OCI-LY3 (cell line): Measurements from ENCODE around the gene KIR3DL1.
"Not testable (repeated sequence)": the region's sequence is repeated elsewhere in the genome, so short reads cannot be mapped to it uniquely, and the experiment has no call there.

ENCODE experiments used
- H2AFZ ChIP-seq: fragments of 200-600, 300-600 bp; shearing (Covaris generic); 2 replicates; pipeline ENCODE4 v1.6.0; 2014; ENCODE audit warnings: antibody characterized with exemption, low read depth, low read length
- H3K27ac ChIP-seq: fragments of 200-600, 300-600 bp; sonication (generic); 2 replicates; pipeline ENCODE4 v1.5.1; 2014; ENCODE audit warnings: mild to moderate bottlenecking, low read length, moderate library complexity, mixed read lengths
- H3K27me3 ChIP-seq: fragments of 200-600, 300-600 bp; sonication (generic); 2 replicates; pipeline ENCODE4 v1.6.1; 2014; ENCODE audit warnings: low read depth, low read length, mixed read lengths
- H3K36me3 ChIP-seq: fragments of 200-600, 300-600 bp; sonication (generic); replicated peaks from 2 replicates; pipeline ENCODE3; 2014; ENCODE audit warnings: low read depth, low read length, mixed read lengths
- H3K4me1 ChIP-seq: fragments of 300-600, 200-600 bp; sonication (generic); 2 replicates; pipeline ENCODE4 v1.6.1; 2014; ENCODE audit warnings: low read length, mixed read lengths
- H3K4me2 ChIP-seq: fragments of 200-600, 300-600 bp; sonication (generic); 2 replicates; pipeline ENCODE4 v1.6.1; 2014; ENCODE audit warnings: low read length, mixed read lengths
- H3K4me3 ChIP-seq: fragments of 300-600, 200-600 bp; sonication (generic); 2 replicates; pipeline ENCODE4 v1.5.1; 2014; ENCODE audit warnings: antibody characterized with exemption, mild to moderate bottlenecking, low read length, moderate library complexity
- H3K79me2 ChIP-seq: fragments of 300-600, 200-600 bp; shearing (Covaris generic); 2 replicates; pipeline ENCODE4 v1.6.1; 2014; ENCODE audit warnings: mild to moderate bottlenecking, low read length, mixed read lengths
- H3K9ac ChIP-seq: fragments of 300-600, 200-600 bp; shearing (Covaris generic); 2 replicates; pipeline ENCODE4 v1.6.0; 2014; ENCODE audit warnings: mild to moderate bottlenecking, low read length, moderate library complexity
- H3K9me3 ChIP-seq: fragments of 200-600, 300-600 bp; shearing (Covaris generic); 2 replicates; pipeline ENCODE4 v1.6.1; 2014; ENCODE audit warnings: low read length, mixed read lengths; ENCODE audit not compliant: insufficient read depth
- H4K20me1 ChIP-seq: fragments of 200-600, 300-600 bp; sonication (generic); 2 replicates; pipeline ENCODE4 v1.6.1; 2016; ENCODE audit warnings: low read length, mixed read lengths; ENCODE audit not compliant: insufficient read depth

The KIR3DL1 gene

DNA sequence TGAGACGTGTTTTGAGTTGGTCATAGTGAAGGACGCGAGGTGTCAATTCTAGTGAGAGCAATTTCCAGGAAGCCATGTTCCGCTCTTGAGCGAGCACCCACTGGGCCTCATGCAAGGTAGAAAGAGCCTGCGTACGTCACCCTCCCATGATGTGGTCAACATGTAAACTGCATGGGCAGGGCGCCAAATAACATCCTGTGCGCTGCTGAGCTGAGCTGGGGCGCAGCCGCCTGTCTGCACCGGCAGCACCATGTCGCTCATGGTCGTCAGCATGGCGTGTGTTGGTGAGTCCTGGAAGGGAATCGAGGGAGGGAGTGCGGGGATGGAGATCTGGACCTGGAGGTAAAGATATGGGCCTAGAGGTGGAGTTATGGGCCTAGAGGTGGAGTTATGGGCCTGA lies at the start of gene KIR3DL1:
Gene KIR3DL1, plus strand, starts transcription at position 218 of the 400 bp plus-strand sequence.
- not testable (repeated sequence) for H3K27ac ChIP-seq, H3K9ac ChIP-seq, H3K79me2 ChIP-seq, H3K4me3 ChIP-seq, H3K4me2 ChIP-seq, H4K20me1 ChIP-seq, H3K9me3 ChIP-seq, H2AFZ ChIP-seq, H3K4me1 ChIP-seq, H3K36me3 ChIP-seq
- H3K27me3 ChIP-seq: peaks cover 36% of the 10 kb centered on the region

DNA sequence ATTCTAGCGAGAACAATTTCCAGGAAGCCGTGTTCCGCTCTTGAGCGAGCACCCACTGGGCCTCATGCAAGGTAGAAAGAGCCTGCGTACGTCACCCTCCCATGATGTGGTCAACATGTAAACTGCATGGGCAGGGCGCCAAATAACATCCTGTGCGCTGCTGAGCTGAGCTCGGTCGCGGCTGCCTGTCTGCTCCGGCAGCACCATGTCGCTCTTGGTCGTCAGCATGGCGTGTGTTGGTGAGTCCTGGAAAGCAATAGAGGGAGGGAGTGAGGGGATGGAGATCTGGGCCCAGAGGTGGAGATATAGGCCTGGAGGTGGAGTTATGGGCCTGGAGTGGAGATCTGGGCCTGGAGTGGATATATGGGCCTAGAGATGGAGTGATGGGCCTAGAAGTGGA lies 46.6 kb upstream of the KIR3DL1 start, which contains the start of gene KIR2DL1:
Gene KIR2DL1, plus strand, starts transcription at position 148 of the 400 bp plus-strand sequence. Its CDS starts 58 bp downstream, at position 206.
- not testable (repeated sequence) for H3K36me3 ChIP-seq, H3K79me2 ChIP-seq, H3K27me3 ChIP-seq, H4K20me1 ChIP-seq, H3K9me3 ChIP-seq, H3K4me1 ChIP-seq, H2AFZ ChIP-seq, H3K4me2 ChIP-seq, H3K9ac ChIP-seq, H3K4me3 ChIP-seq, H3K27ac ChIP-seq

DNA sequence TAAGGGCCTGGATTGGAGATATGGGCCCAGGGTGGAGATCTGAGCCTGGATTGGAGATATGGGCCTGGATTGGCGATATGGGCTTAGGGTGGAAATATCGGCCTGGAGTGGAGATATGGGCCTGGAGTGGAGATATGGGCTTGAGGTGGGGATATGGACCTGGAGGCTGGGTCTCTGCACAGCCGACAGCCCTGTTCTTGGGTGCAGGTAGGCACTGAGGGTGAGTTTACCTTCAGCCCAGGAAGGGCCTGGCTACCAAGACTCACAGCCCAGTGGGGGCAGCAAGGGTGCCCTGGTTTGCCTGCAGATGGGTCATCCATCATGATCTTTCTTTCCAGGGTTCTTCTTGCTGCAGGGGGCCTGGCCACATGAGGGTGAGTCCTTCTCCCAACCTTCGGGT lies 45.8 kb upstream of the KIR3DL1 start:
- not testable (repeated sequence) for H2AFZ ChIP-seq, H3K4me1 ChIP-seq, H3K4me2 ChIP-seq, H3K27me3 ChIP-seq, H3K79me2 ChIP-seq, H3K9me3 ChIP-seq, H4K20me1 ChIP-seq, H3K36me3 ChIP-seq, H3K27ac ChIP-seq, H3K4me3 ChIP-seq, H3K9ac ChIP-seq

DNA sequence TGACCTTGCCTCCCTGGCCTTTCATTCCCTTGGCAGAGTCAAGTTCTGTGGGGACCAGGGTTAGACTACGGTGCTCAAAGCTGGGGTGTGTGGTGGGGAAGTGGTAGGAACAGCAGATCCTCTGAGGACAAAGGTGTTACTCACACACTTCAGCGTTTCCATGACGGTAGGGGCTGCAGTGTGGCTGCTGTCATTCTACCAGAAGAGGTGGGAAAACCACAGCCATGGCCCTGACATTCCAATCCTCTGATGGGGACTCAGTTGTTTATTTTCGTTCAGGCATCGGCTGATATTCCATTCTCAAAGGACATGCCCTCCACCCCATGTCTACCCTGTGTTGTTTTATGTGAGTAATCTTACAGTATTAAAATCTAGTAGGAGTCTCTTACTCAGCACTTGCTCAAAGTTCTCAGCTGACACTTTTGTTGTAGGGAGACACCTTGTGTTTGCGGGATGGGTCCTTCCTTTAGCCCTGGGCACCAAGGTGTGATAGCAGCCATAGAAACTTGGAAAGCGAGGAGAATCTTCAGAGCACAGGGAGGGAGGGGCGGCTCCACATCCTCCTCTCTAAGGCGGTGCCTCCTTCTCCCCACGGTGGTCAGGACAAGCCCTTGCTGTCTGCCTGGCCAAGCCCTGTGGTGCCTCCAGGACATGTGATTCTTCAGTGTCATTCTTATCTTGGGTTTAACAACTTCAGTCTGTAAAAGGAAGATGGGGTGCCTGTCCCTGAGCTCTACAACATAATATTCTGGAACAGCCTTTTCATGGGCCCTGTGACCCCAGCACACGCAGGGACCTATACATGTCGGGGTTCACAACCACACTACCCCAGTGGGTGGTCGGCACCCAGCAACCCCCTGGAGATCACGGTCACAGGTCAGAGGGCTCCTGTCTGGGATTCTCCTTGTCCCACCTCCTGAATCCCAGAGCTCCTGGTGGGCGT lies 45.0 kb upstream of the KIR3DL1 start:
- H3K9me3 ChIP-seq, H3K79me2 ChIP-seq, H3K9ac ChIP-seq, H3K4me1 ChIP-seq, H3K4me3 ChIP-seq, H4K20me1 ChIP-seq, H3K27ac ChIP-seq, H3K36me3 ChIP-seq, H3K4me2 ChIP-seq, H3K27me3 ChIP-seq, H2AFZ ChIP-seq: not testable (repeated sequence)

DNA sequence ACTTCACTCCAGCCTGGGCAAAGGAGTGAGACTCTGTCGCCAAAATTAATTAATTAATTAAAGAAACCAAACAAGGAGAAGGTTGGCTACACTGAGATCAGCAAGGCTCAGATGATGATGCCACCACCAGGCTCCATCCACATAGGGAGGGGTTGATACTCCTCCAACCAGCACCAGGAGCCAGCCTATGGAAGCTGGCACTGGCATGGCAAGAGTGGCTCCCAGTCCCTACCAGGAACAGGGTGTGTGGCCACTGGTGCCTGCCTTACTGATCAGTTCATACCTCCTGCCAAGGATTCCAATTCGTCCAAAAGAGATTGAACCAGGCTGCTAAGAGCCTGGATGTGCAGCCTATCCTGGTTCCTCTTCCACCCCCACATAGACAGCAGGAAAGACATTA lies 43.6 kb upstream of the KIR3DL1 start:
- H3K9me3 ChIP-seq, H3K79me2 ChIP-seq, H3K36me3 ChIP-seq, H3K4me3 ChIP-seq, H3K4me1 ChIP-seq, H3K9ac ChIP-seq, H3K27ac ChIP-seq, H2AFZ ChIP-seq, H4K20me1 ChIP-seq, H3K4me2 ChIP-seq, H3K27me3 ChIP-seq: not testable (repeated sequence)

DNA sequence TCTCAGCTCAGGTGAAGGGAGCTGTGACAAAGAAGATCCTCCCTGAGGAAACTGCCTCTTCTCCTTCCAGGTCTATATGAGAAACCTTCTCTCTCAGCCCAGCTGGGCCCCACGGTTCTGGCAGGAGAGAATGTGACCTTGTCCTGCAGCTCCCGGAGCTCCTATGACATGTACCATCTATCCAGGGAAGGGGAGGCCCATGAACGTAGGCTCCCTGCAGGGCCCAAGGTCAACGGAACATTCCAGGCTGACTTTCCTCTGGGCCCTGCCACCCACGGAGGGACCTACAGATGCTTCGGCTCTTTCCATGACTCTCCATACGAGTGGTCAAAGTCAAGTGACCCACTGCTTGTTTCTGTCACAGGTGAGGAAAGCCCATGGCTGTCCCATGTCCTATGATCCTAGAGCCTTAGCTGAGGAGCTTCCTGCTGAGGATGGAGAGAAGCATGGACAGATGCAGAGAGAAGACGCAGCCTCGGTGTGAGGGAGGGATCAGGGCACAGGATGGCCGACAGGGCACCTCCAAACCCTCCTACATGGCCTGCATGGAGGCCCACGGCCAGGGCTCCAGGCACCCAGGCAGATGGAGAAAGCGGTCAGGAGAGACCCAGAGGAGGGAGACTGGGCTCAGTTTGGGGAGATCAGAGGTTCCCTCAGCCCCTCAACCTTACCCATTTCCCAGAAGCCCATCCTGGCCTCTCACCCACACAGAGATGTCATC lies 41.0 kb upstream of the KIR3DL1 start:
- H4K20me1 ChIP-seq, H3K4me2 ChIP-seq, H3K27me3 ChIP-seq, H3K4me1 ChIP-seq, H3K9me3 ChIP-seq, H2AFZ ChIP-seq, H3K79me2 ChIP-seq, H3K27ac ChIP-seq, H3K4me3 ChIP-seq, H3K9ac ChIP-seq, H3K36me3 ChIP-seq: not testable (repeated sequence)

DNA sequence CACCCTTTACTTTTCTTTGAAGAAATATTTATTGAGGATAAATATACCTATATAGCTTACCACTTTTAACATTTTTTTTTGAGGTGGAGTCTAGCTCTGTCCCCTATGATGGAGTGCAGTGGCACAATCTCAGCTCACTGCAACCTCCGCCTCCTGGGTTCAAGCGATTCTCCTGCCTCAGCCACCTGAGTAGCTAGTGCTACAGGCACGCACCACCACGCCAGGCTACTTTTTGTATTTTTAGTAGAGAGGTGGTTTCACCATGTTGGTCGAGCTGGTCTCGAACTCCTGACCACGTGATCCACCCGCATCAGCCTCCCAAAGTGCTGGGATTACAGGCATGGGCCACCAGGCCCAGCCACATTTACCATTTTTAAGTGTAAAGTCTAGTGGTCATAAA lies 40.4 kb upstream of the KIR3DL1 start:
- not testable (repeated sequence) for H3K4me2 ChIP-seq, H3K4me3 ChIP-seq, H3K36me3 ChIP-seq, H3K4me1 ChIP-seq, H3K27me3 ChIP-seq, H2AFZ ChIP-seq, H3K27ac ChIP-seq, H3K9me3 ChIP-seq, H4K20me1 ChIP-seq, H3K79me2 ChIP-seq, H3K9ac ChIP-seq

DNA sequence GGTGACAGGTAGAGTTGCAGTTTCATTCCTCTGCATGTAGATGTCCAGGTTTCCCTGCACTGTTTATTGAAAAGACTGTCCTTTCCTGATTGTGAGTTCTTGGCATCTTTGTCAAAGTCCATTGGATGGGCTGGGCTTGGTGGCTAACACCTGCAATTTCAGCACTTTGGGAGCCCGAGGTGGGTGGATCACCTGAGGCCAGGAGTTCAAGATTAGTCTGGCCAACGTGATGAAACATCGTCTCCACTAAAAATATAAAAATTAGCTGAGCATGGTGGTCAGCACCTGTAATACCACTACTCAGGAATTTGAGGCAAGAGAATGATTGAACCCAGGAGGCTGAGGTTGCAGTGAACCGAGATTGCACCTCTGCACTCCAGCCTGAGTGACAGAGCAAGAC lies 38.4 kb upstream of the KIR3DL1 start:
- H4K20me1 ChIP-seq, H3K4me1 ChIP-seq, H3K27ac ChIP-seq, H3K79me2 ChIP-seq, H3K4me3 ChIP-seq, H3K4me2 ChIP-seq, H2AFZ ChIP-seq, H3K36me3 ChIP-seq, H3K9me3 ChIP-seq, H3K9ac ChIP-seq, H3K27me3 ChIP-seq: not testable (repeated sequence)

DNA sequence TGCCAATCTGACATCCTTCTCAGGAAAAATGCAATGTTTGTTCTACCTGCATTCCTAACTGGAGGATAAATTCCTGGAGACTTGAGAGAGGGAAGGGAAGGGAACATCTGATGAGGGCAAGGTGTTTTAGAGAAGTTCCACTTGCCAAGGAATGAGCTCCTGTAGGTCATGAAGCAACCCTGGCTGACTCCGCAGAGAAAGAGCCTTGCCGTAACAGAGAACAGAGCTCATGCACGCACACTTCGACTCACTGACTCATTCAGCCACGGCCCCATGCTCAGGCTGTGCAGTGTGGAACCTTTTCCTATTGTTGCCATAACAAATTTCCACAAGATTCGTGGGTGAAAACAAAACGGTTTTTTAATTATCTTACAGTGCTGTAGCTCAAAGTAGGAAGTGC lies 37.4 kb upstream of the KIR3DL1 start:
- H3K9me3 ChIP-seq, H3K4me1 ChIP-seq, H2AFZ ChIP-seq: not testable (repeated sequence)

More for the DNA sequence above, 37.4 kb upstream of the KIR3DL1 start:
- not testable (repeated sequence) for H3K4me3 ChIP-seq, H3K79me2 ChIP-seq, H3K36me3 ChIP-seq, H3K9ac ChIP-seq, H3K27ac ChIP-seq, H3K4me2 ChIP-seq, H3K27me3 ChIP-seq, H4K20me1 ChIP-seq
